DLD1 (cell line): ENCODE results near the gene CASZ1.

Source experiments
- in situ Hi-C: cut with HindIII; loops from 2 replicates; pipeline ENCODE4 v1.10.0; 2017; ENCODE audit warnings: low sequenced_read_pairs

Gene CASZ1

DNA sequence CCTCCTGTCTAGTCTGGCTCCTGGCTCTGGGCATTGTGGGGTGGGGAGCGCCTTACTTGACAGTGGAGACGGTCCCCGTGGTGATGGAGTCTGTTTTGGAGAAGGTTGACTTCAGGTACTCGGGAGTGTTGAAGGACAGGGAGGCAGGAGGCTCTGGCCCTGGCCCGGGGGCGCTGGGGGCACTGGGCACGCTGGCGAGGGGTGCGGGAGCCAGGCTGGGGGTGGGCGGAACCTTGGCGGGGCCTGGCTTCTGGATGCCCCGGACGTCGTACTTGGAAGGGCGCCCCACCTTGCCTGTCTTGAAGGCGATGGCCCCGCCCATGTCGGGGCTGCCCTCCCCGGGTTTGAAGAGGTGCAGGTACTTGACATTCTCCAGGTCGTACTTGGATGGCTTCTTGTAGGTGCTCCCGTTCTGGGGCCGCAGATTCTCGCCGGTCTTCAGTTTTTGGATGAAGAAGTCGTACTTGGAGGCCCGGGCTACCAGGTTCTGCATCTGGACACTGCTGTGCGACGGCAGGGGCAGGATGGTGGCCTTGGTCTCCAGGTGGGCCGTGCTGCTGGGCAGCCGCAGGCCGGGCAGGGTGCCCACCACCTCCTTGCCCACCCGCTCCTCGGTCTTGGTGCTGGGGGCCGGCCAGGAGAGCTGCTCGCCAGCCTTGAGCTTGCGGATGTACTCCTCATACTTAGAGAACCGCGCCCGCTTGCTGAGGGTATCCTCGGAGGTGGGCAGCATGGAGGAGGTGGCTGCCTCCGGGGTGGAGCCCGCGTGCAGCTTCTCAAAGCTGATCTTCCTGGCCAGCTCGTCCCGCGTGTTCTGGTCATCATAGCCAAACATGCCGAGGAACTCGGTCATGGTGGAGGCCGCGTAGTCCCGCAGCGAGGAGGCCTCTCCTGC is 136.6 kb downstream of the CASZ1 start:
- in situ Hi-C loops: no loop called here

DNA sequence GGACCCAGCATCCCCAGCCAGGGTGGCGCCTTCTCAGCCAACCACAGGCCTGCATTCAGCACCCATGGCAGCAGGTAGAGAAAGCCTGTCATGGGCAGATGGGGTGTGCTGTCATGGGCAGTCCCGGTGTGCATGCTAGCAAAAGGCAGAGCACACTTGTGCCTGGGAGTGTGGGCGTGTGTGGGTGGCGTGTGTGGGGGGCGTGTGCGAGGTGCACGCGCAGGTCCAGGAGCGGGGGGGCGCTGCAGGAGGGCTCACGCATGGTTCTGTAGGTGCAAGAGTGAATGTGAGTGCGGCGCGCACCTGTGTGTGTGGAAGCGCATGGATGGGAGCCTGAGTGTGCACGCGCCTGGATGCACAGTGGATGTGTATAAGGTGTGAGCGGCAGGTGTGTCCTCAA is 137.2 kb downstream of the CASZ1 start:
- in situ Hi-C loops: no loop called here

DNA sequence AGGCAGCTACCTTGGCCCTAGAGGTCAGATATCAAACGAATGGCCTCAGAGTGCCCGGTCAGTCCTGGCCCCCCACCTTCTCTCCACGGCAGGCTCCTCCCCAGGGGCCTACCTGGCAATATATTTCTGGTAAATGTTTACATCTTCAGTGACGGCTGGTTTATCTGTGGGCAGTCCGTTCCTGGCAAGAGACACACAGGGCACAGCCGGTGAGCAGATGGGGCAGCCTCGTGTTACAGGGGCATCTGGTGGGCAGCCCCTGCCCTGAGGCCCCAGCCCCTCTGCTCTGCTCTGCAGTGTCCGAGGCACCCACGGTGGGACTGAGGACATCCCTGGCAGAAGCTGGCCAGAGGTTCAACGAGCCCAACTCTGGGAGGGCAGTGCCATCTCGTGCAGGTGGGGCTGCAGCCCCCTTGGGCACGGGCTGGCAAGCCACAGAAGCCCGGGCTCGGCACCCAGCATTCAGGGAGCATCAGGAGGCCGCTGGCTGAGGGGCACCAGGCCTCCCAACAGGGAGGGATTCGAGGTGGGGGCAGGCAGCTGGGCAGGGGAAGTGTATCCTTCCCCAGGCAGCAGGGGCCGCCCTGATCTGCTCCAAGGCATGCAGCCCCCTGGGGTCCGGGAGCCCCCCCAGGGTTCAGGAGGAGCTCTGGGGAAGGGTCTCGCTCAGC is 137.9 kb downstream of the CASZ1 start:
- in situ Hi-C loops: no loop called here

DNA sequence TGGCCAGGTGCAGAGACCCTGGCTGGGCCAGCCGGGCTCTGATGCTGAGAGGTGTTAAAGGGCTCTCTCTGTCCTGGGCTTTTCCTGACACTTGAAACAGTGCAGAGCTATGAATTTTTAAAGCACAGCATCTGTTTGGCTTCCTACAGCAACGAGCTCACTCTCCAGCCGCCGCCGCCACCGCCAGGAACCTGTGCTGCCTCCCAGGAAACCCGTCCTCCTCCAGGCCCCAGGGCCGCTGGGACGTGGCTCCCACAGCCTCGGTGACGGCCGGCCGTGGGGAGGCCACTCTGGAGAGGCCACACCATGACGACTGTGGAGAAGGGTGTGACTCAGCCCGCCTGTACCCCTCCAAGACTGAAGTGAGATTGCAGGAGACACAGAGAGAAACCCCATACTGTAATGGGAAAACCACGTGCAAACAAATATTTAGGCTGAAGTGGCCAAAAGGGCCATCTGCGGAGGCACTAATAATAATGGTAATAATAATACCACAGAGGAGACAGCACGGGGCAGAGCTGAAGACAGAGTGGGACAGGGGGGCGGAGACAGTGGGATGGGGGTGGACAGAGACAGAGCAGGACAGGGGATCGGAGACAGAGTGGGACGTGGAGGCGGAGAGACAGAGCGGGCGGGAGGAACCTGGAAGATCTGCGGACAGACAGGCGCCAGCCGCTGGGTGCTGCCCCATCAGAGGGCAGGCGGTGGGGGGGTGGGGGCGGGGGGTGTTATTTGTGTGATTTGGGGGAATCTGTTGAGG is 139.2 kb downstream of the CASZ1 start:
- in situ Hi-C loops: no loop called here

DNA sequence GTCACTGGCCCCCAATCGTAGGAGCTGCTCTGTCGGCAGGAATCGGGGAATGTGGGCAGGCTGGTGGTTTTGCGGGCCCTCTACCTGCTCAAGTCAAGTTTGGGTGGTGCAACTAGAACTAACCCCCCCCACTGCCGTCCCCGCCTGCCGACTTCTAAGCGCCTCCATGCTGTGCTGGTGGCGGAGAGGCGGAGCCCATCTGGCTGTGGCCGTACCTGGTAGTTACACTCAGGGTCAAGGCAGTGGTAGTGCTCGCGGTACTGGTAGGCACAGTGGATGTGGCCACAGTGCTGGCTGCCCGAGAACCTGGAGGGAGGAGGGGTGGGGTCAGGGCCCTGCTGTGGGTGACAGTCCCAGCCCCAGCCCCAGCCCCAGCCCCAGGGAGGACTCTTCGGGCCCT is 140.0 kb downstream of the CASZ1 start:
- in situ Hi-C loops: no loop called here

DNA sequence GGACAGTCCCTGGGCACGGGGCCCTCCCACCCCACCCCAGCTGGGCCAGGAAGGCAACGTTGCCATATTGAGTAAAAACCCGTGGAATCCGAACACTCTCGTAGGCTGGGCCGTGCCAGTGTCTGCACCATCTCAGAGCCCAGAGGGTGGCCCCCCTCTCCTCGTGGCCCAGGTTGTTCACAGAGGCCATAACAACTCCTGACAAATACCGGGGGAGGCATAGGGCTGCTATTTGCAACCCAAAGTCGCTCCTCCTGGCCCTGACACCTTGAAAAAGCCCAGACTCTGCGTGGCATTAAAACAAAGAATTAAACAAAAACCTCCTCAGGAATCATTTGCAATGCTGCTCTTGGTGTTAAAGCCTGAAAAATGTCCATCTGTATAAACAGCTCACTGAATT is 141.4 kb downstream of the CASZ1 start:
- in situ Hi-C loops: no loop called here

DNA sequence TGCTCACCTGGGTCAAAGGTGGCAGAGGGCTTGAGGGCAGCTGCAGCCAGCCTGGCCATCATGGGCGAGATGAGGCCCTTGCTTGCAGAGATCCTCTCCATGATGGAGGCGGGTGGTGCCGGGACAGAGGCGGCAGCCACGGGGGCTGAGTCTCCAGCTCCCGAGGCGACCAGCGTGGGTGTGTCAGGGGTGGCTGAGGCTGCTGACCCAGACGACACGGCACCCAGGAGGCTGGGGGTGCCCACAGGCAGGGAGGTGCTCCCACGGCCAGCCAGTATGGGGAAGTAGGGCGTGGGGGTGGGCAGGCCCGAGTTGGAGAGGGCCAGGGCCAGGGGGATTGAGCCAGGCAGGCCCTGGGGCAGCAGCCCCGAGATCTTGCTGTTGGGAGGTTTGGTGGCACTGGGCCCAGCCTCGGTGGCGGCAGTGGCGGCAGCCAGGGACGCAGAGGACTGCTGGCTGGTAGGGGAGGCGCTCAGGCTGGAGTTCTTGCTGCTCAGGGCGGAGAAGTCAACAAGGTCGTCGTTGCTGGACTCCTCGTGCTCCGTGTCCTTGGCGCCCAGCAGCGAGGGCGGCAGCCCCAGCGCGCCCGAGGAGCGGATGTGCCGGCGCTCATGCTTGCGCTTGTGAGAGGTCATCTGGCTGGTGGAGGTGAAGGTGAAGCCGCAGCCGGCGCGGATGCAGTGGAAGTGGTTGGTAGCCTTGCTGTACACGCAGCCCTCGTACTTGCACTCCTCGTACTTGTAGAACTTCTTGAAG is 142.9 kb downstream of the CASZ1 start:
- in situ Hi-C loops: no loop called here

DNA sequence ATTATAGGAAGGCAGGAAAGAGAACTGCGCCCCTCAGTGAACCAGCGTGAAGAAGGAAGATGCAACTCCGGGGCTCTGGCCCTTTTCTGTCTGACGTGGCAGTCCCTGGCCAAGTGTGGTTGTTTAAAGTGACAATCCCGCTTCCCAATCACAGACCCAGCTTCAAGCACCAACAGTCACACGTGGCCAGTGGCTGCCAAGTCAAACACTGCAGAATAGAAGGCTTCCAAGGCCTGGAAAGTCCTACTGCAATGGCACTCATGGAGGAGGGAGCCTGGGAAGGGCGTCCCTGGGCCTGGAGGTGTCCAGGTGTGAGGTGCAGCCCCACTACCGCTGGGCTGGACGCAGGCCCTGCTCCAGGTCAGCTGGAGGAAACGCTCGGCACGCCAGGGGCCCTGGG is 143.8 kb downstream of the CASZ1 start:
- in situ Hi-C loops: no loop called here

DNA sequence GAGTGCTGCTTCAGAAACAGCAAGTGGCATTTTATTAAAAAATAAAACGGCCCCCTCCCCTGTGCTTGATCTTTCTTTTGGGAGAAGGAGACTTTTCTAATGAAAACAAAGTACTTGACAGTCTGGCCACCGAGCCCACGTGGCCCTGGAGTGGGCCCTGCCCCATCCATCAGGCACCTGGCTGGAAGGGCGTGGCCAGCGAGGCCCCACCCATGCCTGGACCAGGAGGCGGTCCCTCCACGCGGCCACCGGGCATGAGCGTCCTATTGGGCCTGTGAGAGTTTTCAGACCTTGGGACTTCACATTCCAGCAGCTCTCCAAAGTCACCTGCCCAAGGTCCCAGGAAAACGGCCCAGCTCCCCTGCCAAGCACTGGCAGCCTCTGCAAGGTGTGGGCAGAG is 144.7 kb downstream of the CASZ1 start:
- in situ Hi-C loops: no loop called here

DNA sequence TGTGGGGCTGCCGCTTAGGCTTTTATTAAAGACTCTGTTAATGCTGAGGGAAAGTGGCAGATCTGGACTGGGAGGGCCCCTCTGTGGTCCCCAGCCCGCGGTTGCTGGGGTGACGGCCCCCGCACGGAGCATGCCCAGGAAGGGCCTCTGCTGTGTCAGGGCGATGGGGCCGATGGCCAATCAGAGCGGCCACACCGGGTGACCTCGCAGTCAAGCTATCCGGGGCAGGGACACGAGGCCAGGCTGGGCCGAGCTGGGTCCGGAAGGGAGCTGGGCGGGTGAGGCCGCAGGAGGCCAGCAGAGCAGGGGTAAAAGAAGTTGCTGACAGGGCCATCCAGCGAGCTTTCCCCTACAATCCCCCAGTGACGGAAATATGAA is 145.1 kb downstream of the CASZ1 start:
- in situ Hi-C loops: no loop called here

DNA sequence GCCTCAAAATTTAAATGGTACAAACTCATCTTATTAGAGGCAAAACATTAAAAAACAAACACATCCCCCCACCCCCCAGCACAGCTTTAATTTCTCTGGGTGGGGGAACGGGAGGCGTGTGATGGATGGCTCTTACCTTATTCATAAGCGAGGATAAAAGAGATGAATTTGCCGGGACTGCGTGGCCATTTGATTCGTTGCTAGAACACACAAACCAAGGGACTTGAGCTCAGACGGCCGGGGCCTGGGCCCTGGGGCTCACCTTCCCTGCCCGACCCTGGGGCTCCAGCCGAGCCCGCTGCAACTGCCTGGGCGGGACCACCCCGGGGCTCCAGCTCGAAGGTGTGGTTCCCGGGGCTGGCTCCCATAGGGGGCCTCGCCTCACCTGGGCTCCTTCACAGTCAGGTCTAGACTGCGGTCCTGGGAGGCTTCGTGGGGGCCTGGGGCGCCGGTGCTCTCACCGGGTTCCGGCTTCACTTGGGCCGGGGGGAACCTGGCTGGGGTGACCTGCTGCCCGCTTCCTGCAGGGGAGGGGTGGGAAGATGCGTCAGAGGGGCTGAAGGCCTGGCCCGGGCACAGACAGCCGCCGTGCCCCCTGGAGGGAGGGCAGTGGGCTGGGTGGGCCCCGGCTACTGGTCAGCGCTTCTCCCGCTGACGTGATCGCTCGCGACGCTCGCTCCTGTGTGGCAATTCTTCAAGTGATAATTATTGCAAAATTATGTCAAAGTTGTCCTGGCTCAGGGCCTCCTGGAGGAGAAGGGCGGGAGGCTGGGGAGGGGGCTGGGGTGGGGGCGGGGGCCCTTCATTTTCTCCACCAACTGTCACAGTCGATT is 145.7 kb downstream of the CASZ1 start:
- in situ Hi-C loops: no loop called here

DNA sequence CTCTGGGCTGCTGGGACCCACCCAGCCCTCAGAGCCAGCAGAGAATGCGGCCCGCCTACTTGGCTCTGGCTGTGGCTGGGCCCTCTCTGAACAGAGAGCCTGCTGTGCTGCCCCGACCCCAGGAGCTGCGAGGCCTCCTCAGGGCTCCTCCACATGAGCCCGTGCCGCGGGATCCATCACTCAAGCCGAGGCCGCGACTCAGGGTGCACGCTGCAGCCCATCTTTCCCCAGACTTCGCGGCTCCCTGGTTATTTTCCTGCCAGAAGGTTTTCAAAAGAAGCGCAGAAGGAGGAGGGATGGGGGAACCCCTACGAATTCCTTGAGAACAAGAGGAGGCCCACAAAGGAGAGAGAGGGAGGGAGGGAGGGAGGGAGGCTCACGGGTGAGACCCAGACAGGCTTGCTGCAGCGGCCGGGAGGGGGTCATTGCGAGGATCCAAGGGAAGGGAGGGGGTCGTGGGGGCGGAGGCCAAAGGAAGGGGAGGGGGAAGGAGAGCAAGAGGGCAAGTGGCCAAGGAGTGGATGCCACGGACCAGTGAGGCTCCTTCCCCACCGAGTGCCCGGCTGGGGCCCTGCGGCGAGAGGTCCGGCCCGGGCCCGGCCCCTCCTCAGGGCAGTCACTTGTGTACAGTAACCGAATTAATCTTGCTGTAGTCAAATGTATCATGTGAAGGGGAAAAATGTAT is 146.8 kb downstream of the CASZ1 start:
- in situ Hi-C loops: no loop called here

DNA sequence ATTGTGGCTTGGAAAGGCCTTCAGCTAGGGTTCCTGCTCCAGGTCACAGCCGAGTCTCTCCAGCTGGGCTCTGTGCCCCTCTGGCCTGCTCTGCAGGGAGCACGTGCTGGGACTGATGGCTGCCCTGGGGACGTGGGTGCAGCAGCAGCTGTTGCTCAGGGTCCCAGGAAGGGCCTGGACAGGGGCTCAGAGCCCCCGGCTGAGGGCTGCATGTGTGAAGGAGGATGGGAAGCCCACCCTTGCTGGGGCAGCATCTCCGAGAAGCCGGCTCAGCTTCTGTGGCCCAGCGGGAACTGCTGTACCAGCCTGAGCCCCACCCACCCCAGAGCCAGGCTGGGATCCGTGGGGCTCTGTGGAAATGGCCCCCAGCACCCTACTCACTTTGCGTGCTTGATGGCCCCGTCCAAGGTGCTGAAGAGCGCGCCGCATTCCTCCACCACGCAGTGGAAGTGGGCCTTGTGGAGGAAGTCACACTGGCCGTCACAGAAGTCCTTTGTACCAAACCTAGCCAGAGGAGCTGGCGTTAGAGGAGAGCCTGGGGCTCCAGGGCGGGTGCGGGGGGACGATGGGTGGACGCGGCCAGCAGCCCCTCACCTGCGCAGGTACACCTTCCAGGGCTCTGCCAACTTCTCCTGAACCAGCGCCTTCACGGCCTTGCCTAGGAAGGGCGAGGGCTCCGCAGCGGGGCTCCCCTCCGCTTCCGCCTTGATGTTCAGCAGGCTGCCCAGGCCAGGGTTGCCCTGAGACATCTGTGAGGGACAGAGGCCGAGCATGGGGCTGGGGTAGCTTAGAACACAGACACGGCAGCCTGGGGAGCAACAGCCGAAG is 147.5 kb downstream of the CASZ1 start:
- in situ Hi-C loops: no loop called here

DNA sequence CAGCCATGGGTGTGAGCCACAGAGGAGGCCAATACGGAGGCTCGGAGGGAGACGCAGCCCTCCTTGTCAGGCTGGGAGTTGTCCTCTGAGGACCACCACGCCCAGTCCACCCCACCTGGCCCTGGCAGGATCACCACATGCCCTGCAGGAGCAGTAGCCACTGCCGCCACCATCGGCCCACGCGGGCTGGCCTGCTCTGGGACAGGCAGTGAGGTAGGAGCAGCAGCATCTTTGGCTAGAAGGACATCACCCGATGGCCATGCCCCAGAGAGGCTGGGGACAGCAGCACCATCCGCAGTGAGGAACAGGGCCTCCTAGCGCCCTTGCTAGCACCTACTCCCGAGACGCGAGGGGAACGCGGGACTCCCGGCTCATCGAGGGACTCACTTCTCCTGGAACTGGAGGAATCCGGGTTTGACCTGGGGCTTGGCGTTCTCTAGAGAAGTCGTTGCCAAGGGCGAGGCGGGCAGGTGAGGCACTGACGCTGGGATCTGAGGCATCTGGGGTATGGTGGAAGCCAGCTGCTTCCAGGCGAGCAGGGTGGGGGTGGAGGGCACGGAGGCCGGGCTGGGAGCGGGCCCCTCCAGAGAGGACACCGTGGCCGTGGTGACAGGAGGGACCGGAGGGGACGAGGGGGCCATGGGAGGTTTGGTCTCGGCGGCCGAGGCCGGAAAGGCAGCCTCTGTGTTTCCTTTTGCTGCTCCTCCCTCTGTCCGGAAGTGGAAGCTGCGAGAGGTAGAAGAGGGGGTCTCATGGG is 148.9 kb downstream of the CASZ1 start:
- in situ Hi-C loops: no loop called here

DNA sequence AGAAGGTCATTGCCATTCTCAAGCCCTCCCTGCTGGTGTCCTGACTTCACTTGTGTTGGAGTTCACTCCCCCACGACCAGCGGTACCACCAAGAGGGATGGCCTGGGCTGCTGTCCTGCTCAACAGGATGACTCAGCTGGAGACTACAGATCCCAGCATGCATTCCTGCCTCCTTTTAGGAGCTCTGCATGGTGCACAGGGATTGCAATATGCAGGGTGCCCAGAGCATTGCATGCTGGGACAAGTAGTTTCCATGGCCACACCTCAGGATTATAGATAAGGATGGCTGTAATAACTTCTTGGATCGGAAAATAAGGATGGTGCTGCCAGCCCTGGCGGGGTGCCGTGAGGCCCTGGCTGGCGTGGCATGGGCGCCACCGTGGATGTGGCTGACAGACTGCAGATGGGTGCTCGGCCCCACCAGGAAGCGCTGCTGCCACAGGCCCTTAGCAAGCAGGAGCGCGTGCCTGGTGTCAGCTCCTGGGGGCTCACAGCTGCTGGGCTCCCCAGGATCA is 150.0 kb downstream of the CASZ1 start:
- in situ Hi-C loops: no loop called here

DNA sequence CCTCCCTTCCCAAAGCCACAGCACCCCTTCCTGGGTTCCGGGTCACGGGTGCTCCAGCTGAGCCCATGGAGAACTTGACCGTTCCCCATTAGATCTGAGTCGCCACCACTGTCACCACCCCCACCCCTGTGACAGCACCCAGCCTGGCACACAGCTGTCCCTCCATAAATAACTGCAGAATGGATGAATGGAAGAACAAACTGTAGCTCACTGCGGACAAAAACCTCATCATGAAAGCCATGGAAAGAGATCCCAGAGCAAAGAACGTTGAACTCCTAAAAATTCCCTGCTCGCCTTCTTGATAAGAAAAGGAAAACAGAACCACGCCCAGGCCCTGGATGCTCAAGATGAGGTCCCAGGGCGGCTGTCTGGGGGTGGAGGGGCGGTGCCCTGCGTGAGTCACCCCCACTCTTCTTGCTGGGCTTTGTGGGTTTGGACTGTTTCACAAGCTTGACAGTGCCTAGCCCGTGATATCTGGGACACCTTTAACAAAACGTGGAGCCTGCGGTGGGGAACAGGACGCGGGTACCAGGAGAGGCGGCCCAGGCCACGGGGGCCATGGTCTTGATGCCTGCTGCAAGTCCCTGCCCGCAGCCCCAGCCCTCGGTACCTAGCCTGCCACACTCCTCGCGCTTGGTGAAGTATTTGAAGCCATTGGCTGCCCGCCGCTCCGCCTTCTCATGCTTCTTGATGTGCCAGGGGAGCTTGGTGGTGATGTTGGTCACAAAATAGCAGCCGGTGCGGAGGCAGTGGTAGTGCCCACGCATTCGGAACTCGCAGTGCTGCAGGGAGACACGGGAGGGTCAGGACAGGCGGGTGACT is 151.9 kb downstream of the CASZ1 start:
- in situ Hi-C loops: no loop called here
